Chondrocyte (in vitro differentiated cells): Measurements from ENCODE around the gene GPBAR1. TPM values are rescaled to one million over a fixed set of nuclear protein-coding genes. Genes with fewer than 3 reads are reported as not detected.

Experiments
- DNase-seq: peaks from one replicate; pipeline ENCODE4 v3.0.0; 2021; ENCODE audit warnings: mixed read lengths, low spot score
- H3K27ac Mint-ChIP-seq: one replicate; pipeline ENCODE4 v1.8.0; 2021; ENCODE audit warnings: mild to moderate bottlenecking, moderate library complexity, mixed read lengths; ENCODE audit not compliant: unreplicated experiment
- H3K27me3 Mint-ChIP-seq: 2 replicates; pipeline ENCODE4 v1.8.0; 2021; ENCODE audit warnings: low read depth, mixed read lengths
- H3K36me3 Mint-ChIP-seq: 2 replicates; pipeline ENCODE4 v1.8.0; 2021; ENCODE audit warnings: low read depth, mixed read lengths
- H3K4me1 Mint-ChIP-seq: 2 replicates; pipeline ENCODE4 v1.8.0; 2021; ENCODE audit warnings: low read depth, mild to moderate bottlenecking, mixed read lengths
- H3K4me3 Mint-ChIP-seq: one replicate; pipeline ENCODE4 v1.8.0; 2021; ENCODE audit warnings: mild to moderate bottlenecking, moderate library complexity, mixed read lengths; ENCODE audit not compliant: unreplicated experiment
- H3K9me3 Mint-ChIP-seq: 2 replicates; pipeline ENCODE4 v1.8.0; 2021; ENCODE audit warnings: low read depth, mixed read lengths
- CTCF ChIP-seq: fragments of 200-600 bp; sonication (generic); IDR thresholded peaks from 2 replicates; pipeline ENCODE4 v1.5.0; 2021; ENCODE audit warnings: antibody characterized with exemption, mild to moderate bottlenecking, moderate library complexity
- total RNA-seq: library from RNA; stranded (reverse); gene quantifications from 3 replicates; pipeline ENCODE4 v1.2.1, GENCODE V29; 2021

The GPBAR1 gene
- total RNA-seq, 1 donor from 2014 or later: 0.10 TPM

- Mint-ChIP-seq H3K27me3 (no peaks in the 10 kb centered on the region), H3K9me3 (no peaks in the 10 kb centered on the region), H3K27ac (no peak overlapping the region), H3K36me3 (peaks cover 13% of the 10 kb centered on the region), H3K4me1 (peaks cover 18% of the 10 kb centered on the region), H3K4me3 (no peak overlapping the region)
- DNase-seq: peak; percentile 81
- TF ChIP-seq CTCF: no peak
Observed at GRCh38 chr2:218266316-218266979, 5.6 kb downstream of the GPBAR1 start.

GRCh38 chr2:218267259-218267658, 6.4 kb downstream of the GPBAR1 start:
- TF ChIP-seq CTCF: no peak

GRCh38 chr2:218269900-218270720, 9.3 kb downstream of the GPBAR1 start, which contains the start of the genes AAMP and PNKD:
Gene AAMP, minus strand, starts transcription at chr2:218270137. Its CDS starts 51 bp downstream, at chr2:218270086.
Gene PNKD, plus strand, starts transcription at chr2:218270519. Its CDS starts 17 bp downstream, at chr2:218270536.
- no peaks in the 10 kb centered on the region for H3K27me3 Mint-ChIP-seq

More at GRCh38 chr2:218267259-218267658, 6.4 kb downstream of the GPBAR1 start:
- Mint-ChIP-seq H3K4me1 (peaks cover 26% of the 10 kb centered on the region), H3K27ac (no peak overlapping the region), H3K27me3 (no peaks in the 10 kb centered on the region), H3K4me3 (no peak overlapping the region), H3K9me3 (no peaks in the 10 kb centered on the region), H3K36me3 (peaks cover 13% of the 10 kb centered on the region)
- peak; percentile 40 for DNase-seq

GRCh38 chr2:218270721-218271486, 10.1 kb downstream of the GPBAR1 start:
- Mint-ChIP-seq H3K9me3 (no peaks in the 10 kb centered on the region), H3K27me3 (no peaks in the 10 kb centered on the region), H3K36me3 (peaks cover 20% of the 10 kb centered on the region), H3K4me3 (peak overlapping the region; percentile 95), H3K27ac (peak overlapping the region; percentile 90), H3K4me1 (peaks cover 40% of the 10 kb centered on the region)
- no peak for DNase-seq
- no peak for TF ChIP-seq CTCF

More at GRCh38 chr2:218269900-218270720, 9.3 kb downstream of the GPBAR1 start, which contains the start of the genes AAMP and PNKD:
- Mint-ChIP-seq H3K4me1 (peaks cover 40% of the 10 kb centered on the region), H3K27ac (peak within 1 kb of the TSS; percentile 94), H3K4me3 (peak within 1 kb of the TSS; percentile 95), H3K9me3 (no peaks in the 10 kb centered on the region), H3K36me3 (peaks cover 19% of the 10 kb centered on the region)
- peak; percentile 47 for TF ChIP-seq CTCF
- DNase-seq: peak; percentile 100

GRCh38 chr2:218271487-218271797, 10.6 kb downstream of the GPBAR1 start:
- no peaks in the 10 kb centered on the region for H3K27me3 Mint-ChIP-seq
- DNase-seq: no peak
- H3K4me3 Mint-ChIP-seq: peak overlapping the region; percentile 95
- H3K4me1 Mint-ChIP-seq: peaks cover 40% of the 10 kb centered on the region
- no peaks in the 10 kb centered on the region for H3K9me3 Mint-ChIP-seq
- H3K27ac Mint-ChIP-seq: peak overlapping the region; percentile 90
- H3K36me3 Mint-ChIP-seq: peaks cover 19% of the 10 kb centered on the region
- TF ChIP-seq CTCF: no peak
